IMR-90 (cell line): ENCODE results near the gene ABI3BP.

Source experiments
- BHLHE40 ChIP-seq: fragments of 150-350 bp; IDR thresholded peaks from 2 replicates; pipeline ENCODE4 v1.6.1; 2016; ENCODE audit warnings: mild to moderate bottlenecking, low read depth, low read length
- FOS ChIP-seq: fragments of 150-350 bp; IDR thresholded peaks from 2 replicates; pipeline ENCODE4 v1.6.1; 2016; ENCODE audit warnings: low read depth, low read length
- POLR2A ChIP-seq: IDR thresholded peaks from 2 replicates; pipeline ENCODE4 v1.6.1; 2012; ENCODE audit warnings: mild to moderate bottlenecking, low read depth, low read length
- RFX5 ChIP-seq: IDR thresholded peaks from 2 replicates; pipeline ENCODE4 v1.8.0; 2012; ENCODE audit warnings: low read depth, mild to moderate bottlenecking, low read length, moderate library complexity
- SMC3 ChIP-seq: fragments of 150-350 bp; IDR thresholded peaks from 2 replicates; pipeline ENCODE4 v1.6.1; 2016; ENCODE audit warnings: low read depth, mild to moderate bottlenecking, antibody characterized with exemption, low read length, moderate library complexity
- TF ChIP-seq, protein P1 (sequence below): conservative IDR thresholded peaks from 2 replicates; pipeline ENCODE4 v1.5.1; 2012; ENCODE audit warnings: mild to moderate bottlenecking, low read depth, low read length, improper control_type of control experiment
- TF ChIP-seq, protein P2 (sequence below): fragments of 150-350 bp; IDR thresholded peaks from 2 replicates; pipeline ENCODE4 v1.6.1; 2017; ENCODE audit warnings: mild to moderate bottlenecking, antibody characterized with exemption, low read length, low read depth

GRCh38 chr3:100972301-100972844 lies 20.8 kb downstream of the ABI3BP start:
- no peak for TF ChIP-seq FOS
- TF ChIP-seq, protein P1, sequence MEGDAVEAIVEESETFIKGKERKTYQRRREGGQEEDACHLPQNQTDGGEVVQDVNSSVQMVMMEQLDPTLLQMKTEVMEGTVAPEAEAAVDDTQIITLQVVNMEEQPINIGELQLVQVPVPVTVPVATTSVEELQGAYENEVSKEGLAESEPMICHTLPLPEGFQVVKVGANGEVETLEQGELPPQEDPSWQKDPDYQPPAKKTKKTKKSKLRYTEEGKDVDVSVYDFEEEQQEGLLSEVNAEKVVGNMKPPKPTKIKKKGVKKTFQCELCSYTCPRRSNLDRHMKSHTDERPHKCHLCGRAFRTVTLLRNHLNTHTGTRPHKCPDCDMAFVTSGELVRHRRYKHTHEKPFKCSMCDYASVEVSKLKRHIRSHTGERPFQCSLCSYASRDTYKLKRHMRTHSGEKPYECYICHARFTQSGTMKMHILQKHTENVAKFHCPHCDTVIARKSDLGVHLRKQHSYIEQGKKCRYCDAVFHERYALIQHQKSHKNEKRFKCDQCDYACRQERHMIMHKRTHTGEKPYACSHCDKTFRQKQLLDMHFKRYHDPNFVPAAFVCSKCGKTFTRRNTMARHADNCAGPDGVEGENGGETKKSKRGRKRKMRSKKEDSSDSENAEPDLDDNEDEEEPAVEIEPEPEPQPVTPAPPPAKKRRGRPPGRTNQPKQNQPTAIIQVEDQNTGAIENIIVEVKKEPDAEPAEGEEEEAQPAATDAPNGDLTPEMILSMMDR = no peak
- TF ChIP-seq, protein P2, sequence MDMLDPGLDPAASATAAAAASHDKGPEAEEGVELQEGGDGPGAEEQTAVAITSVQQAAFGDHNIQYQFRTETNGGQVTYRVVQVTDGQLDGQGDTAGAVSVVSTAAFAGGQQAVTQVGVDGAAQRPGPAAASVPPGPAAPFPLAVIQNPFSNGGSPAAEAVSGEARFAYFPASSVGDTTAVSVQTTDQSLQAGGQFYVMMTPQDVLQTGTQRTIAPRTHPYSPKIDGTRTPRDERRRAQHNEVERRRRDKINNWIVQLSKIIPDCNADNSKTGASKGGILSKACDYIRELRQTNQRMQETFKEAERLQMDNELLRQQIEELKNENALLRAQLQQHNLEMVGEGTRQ = no peak
- TF ChIP-seq SMC3 = no peak
- TF ChIP-seq POLR2A = no peak
- TF ChIP-seq BHLHE40 = no peak
- no peak for TF ChIP-seq RFX5
